D721Med (cell line): ENCODE data around the gene KRTAP21-1.
"Not testable (repeated sequence)": the region's sequence is repeated elsewhere in the genome, so short reads cannot be mapped to it uniquely, and the experiment has no call there.

ENCODE experiments used
- DNase-seq: peaks from one replicate; pipeline ENCODE4 v3.0.0; 2011; ENCODE audit warnings: low spot score; ENCODE audit not compliant: insufficient read length
- FAIRE-seq: peaks from 2 replicates; lab custom pipeline; 2011; peaks lifted over from hg19 to GRCh38; lab: Jason Lieb, UNC
- TF ChIP-seq, protein P1 (sequence below): IDR thresholded peaks from 2 replicates; pipeline ENCODE4 v1.5.1; 2012; ENCODE audit warnings: mild to moderate bottlenecking, control low read depth; ENCODE audit not compliant: insufficient read depth; ENCODE audit errors: missing control alignments

KRTAP21-1 gene

DNA sequence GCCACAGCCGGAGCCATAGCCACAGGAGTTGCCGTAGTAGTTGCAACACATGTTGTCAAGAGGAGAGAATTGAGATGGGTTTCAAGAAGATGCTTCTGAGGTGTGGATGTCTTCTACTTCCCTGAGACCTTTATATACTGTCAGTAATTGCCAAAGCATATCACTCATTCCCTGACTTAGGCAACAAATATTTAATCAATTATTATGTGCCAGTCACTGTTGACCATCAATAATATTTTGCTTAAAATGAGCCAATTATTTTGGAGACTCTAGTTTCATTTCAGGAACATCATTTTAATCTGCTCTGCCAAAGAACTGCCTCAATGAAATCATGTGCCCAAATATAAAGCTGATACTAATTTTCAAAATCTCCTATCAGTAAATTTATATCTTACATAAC, at the start of gene KRTAP21-1:
Gene KRTAP21-1 (minus strand): TSS at position 101 of the 400 bp plus-strand sequence. CDS start 50 bp downstream, at position 51.
- not testable (repeated sequence) for DNase-seq, FAIRE-seq

DNA sequence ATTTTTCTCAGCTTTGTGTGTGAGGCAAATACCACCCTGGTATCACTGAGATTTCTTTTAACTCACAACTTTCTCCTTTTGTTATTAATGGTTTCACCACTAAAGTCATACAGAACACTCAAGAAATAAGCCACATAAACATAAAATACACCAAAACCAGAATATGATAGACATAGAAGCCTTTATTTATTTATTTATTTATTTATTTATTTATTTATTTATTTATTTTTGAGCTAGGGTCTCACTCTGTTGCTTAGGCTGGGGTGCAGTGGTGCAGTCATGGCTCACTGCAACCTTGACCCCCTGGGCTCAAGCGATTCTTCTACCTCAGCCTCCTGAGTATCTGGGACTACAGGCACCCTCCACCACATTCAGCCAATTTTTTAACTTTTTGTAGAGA, 45.4 kb upstream of the KRTAP21-1 start:
- TF ChIP-seq, protein P1, sequence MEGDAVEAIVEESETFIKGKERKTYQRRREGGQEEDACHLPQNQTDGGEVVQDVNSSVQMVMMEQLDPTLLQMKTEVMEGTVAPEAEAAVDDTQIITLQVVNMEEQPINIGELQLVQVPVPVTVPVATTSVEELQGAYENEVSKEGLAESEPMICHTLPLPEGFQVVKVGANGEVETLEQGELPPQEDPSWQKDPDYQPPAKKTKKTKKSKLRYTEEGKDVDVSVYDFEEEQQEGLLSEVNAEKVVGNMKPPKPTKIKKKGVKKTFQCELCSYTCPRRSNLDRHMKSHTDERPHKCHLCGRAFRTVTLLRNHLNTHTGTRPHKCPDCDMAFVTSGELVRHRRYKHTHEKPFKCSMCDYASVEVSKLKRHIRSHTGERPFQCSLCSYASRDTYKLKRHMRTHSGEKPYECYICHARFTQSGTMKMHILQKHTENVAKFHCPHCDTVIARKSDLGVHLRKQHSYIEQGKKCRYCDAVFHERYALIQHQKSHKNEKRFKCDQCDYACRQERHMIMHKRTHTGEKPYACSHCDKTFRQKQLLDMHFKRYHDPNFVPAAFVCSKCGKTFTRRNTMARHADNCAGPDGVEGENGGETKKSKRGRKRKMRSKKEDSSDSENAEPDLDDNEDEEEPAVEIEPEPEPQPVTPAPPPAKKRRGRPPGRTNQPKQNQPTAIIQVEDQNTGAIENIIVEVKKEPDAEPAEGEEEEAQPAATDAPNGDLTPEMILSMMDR, result no peak
- FAIRE-seq (no peak), DNase-seq (no peak)

DNA sequence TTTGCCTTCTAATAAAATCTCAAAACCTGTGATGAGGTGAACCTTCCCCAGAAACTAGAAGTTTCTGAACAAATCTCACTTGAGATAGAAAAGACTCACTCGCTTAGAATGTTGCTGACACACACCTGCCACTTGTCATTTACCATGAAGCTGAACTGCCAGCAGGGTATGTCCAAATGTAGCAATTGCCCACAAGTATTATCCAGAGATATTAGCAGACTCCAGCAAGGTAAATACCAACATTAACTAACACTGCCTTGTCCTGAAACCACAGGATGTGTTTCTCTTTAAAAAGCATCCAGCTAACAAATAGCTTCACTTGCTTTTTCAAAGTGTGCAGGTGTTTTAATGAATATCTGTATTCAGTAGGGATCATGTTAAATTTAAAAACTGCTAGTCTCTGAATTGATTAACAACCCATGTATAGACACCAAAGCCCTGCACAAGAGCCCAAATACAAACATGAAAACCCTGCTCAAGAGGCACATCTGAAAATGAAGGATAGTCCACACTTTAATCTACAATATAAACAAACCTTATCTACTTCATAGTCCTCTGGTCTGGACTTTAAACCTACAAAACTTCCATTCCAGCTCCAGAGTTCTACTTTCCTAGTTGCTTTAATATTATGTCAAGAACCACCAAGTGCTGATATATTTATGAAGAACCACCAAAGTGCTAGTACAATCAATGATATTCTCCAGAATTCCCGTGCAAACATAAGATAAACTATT, 38.5 kb upstream of the KRTAP21-1 start:
- FAIRE-seq, result no peak
- DNase-seq, result no peak
- TF ChIP-seq, protein P1, result no peak

DNA sequence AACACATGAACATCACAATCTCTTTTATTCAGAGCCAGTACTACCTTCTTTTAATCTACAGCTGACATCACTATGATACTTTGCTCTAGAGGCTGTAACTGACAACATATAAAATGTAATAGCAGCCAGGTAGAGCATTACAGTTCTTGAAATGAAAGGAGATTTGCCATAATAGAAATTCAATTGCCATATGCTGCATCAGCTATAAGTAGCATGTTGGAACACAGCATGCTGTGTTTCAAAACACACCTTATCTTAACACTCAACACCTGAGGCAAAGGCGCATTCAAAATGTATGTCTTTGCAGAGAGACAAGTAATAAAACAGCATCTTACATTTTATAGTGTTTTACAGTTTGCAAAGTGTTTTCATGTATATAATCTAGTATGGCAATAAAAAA, 24.0 kb upstream of the KRTAP21-1 start:
- TF ChIP-seq, protein P1, result no peak
- DNase-seq (no peak), FAIRE-seq (no peak)

DNA sequence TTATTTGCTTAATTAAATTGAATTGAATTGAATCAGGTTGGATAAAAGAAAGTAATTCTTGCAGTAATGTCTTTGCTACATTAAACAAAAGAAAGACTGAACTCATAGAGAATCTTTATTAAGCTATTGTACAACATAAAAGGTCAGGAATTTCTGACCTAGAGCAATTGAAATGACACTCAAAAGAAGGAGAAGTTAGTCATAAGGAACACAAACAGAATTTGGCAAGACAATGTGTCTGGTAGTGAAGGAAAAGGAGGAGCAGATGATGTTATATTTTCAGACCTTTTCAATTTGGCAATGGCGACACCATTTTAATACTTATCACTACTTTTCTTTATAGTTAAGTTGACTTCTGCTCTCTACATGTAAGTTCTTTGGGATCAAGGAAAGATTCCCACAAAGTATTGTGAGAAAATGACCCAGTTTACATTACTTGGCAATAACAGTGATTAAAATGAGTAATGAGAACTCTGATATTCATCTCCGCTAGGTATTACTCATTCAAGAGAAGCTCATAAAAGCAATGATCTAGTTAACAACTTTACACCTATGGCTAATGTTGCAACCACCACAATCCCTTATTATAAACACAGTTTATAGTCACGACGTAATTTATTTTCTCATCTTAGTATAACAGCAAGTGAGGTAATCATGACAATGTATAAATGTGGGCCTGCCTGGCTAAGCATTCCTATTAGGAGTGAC, 14.7 kb upstream of the KRTAP21-1 start:
- FAIRE-seq (no peak), DNase-seq (no peak)
- TF ChIP-seq, protein P1, result no peak

DNA sequence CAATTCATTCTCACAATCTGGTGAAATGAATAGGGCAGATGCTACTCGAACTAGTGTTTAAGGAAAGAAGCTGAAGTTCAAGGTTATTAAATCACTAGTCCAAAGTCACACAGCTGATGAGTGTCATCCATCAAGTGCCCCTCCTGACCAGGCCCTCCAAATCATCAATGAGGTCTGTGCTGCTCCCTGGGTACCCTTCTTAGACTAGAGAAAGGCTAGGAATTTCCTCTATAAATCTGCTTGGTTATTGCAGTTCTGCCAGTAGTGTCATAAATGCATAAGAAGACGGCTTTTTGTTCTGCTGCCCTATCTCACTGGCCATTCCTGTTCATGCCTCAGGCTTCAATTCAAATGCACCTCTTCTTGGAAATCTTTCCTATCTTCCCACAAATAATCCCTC, 5.5 kb upstream of the KRTAP21-1 start:
- FAIRE-seq (no peak), DNase-seq (no peak)
- TF ChIP-seq, protein P1, result no peak

DNA sequence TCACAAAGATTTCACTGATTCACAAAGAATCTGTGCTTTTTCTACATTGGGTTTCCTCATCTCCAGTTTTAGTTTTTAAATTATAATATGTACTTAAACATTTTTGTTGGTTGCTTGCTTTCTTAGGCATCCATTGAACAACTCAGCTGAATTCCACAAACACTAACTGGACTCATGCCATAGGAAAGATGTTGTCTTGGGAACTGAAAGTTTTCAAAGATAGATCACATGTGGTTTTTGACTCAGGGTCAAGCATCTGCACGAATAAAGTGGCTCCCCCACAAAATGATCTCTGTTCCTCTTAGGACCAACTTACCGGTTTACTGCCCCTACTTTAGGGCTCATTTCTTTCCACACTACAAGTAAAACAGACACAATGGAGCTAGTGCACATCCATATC, 3.1 kb upstream of the KRTAP21-1 start:
- FAIRE-seq, result no peak
- no peak for DNase-seq
- TF ChIP-seq, protein P1, result no peak
